ENCODE measurements around the gene INKA1. TPM values are rescaled to one million over a fixed set of nuclear protein-coding genes. Genes with fewer than 3 reads are reported as not detected.

The INKA1 gene
- total RNA-seq, 1 donor from 2014 or later, result 5.3 TPM

- peaks cover 28% of the 10 kb centered on the region for H3K4me1 ChIP-seq
- no peak overlapping the region for H3K27ac ChIP-seq
- no peak for TF ChIP-seq CTCF (IDR thresholded peaks at IDR 0.05)
- H3K27me3 ChIP-seq (ENCODE audit: low read depth), result no peaks in the 10 kb centered on the region
- H3K4me3 ChIP-seq, result no peak overlapping the region
- no peak for DNase-seq
- intact Hi-C loops (cut with DNase I), result no loop called here
- no peaks in the 10 kb centered on the region for H3K36me3 ChIP-seq
- H3K9me3 ChIP-seq, result no peaks in the 10 kb centered on the region
- no peak for ATAC-seq
Observed at GRCh38 chr3:49801160-49801559, 1.9 kb upstream of the INKA1 start.

GRCh38 chr3:49803465-49804140 lies 542 bp downstream of the INKA1 start:
- Histone ChIP-seq H3K9me3 (no peaks in the 10 kb centered on the region), H3K27me3 (ENCODE audit: low read depth) (no peaks in the 10 kb centered on the region), H3K36me3 (peaks cover under 1% of the 10 kb centered on the region), H3K4me3 (peak overlapping the region; percentile 96), H3K27ac (peak overlapping the region; percentile 92), H3K4me1 (peaks cover 51% of the 10 kb centered on the region)
- no peak for TF ChIP-seq CTCF (IDR thresholded peaks at IDR 0.05)
- intact Hi-C loops (cut with DNase I), result no loop called here
- DNase-seq (peak; percentile 58), ATAC-seq (peak in 1 of 2 donors; percentile 12)

- peak overlapping the region; percentile 96 for H3K4me3 ChIP-seq
- no peak for ATAC-seq
- no peaks in the 10 kb centered on the region for H3K9me3 ChIP-seq
- peaks cover 55% of the 10 kb centered on the region for H3K4me1 ChIP-seq
- peak overlapping the region; percentile 92 for H3K27ac ChIP-seq
- TF ChIP-seq CTCF (IDR thresholded peaks at IDR 0.05), result no peak
- peaks cover 9% of the 10 kb centered on the region for H3K36me3 ChIP-seq
- H3K27me3 ChIP-seq (ENCODE audit: low read depth), result no peaks in the 10 kb centered on the region
- DNase-seq, result peak; percentile 59
- intact Hi-C loops (cut with DNase I), result no loop called here
Observed at GRCh38 chr3:49804141-49805041, 1.3 kb downstream of the INKA1 start.

- Histone ChIP-seq H3K27ac (peak overlapping the region; percentile 92), H3K9me3 (no peaks in the 10 kb centered on the region), H3K4me3 (peak overlapping the region; percentile 96), H3K27me3 (ENCODE audit: low read depth) (no peaks in the 10 kb centered on the region), H3K36me3 (peaks cover 18% of the 10 kb centered on the region), H3K4me1 (peaks cover 55% of the 10 kb centered on the region)
- no peak for TF ChIP-seq CTCF (IDR thresholded peaks at IDR 0.05)
- DNase-seq (peak; percentile 79), ATAC-seq (peak; percentile 36 to 39)
- intact Hi-C loops (cut with DNase I), result no loop called here
Observed at GRCh38 chr3:49805367-49805782, 2.3 kb downstream of the INKA1 start.

GRCh38 chr3:49805897-49806701 lies 3.0 kb downstream of the INKA1 start:
- DNase-seq (peak; percentile 56), ATAC-seq (no peak)
- H3K36me3 ChIP-seq, result peaks cover 26% of the 10 kb centered on the region
- H3K9me3 ChIP-seq, result no peaks in the 10 kb centered on the region
- TF ChIP-seq CTCF (IDR thresholded peaks at IDR 0.05), result no peak
- H3K4me1 ChIP-seq, result peaks cover 58% of the 10 kb centered on the region
- intact Hi-C loops (cut with DNase I), result no loop called here
- H3K27me3 ChIP-seq (ENCODE audit: low read depth), result no peaks in the 10 kb centered on the region
- H3K27ac ChIP-seq, result peak overlapping the region; percentile 92
- H3K4me3 ChIP-seq, result peak overlapping the region; percentile 96
